NCI-H526 treated with DMSO at 0.1 percent for 48 hours (cell line): ENCODE results near the gene MSI2.

ENCODE experiments used
- DNase-seq: peaks from one replicate; lab custom pipeline; 2025; lab: John Stamatoyannopoulos, UW

The MSI2 gene

DNA sequence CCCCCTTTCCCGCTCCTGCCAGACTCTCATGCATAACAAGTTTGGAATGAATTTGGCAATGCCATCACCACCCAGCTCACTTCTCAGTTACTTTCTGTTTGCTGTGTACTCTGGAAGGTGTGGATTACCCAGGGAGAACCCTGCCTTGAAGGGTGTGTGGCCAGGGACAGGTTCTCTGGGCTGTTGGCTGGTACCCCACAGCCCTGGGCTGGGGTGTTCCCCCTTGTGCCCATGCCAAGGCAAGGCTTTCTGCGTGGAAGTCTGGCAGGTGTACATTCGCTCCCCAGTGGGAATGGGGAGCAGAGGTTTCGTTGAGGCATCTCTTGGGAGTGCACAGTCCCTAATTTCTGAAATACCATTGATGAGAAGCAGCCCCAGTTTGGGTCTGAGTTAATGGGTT lies 301.1 kb downstream of the MSI2 start:
- no peak for DNase-seq

DNA sequence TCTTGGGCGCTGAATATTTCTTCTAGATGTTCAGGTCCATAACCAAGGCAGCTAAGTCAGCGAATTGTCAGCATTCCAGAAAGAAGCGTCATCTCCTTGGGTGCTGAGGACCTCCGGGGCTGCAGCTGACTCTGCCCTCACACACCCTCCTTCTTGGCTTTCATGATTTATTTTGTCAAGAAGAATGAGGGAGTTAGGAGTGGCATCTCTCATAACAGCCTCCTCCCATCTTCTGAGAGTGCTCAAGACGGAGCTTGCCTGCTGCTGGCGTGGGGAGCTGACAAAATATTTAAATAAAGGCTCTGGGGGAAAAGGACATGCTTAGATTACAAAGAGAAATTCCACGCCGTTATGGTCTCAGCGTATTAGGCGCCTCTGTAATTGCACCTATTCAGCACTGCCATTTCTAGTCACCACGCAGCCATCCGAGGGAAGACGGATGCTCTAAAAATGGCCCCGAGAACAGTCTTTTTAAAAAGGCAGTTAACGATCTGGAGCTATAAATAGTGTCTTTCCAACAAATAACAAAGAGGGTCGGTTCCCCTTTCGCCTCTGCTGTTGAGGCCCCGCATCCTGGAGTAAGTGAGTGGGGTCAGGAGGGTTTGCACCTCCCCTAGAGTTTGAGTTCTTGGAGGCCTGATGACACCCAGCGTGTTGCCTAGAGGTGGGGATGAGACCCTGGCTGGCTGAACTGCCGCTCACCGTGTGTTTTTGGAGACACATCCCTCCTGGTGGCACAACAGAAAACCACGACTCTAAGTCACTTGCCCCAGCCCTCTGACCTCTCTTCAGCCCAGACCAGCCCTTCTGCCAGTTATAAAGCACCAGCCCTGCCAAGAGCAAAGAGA lies 301.7 kb downstream of the MSI2 start:
- no peak for DNase-seq

GRCh38 chr17:57559226-57559625 lies 302.9 kb downstream of the MSI2 start:
- no peak for DNase-seq

GRCh38 chr17:57559634-57560318 lies 303.5 kb downstream of the MSI2 start:
- DNase-seq: no peak

- DNase-seq: no peak
Measured at GRCh38 chr17:57560319-57560705, 304.0 kb downstream of the MSI2 start.

DNA sequence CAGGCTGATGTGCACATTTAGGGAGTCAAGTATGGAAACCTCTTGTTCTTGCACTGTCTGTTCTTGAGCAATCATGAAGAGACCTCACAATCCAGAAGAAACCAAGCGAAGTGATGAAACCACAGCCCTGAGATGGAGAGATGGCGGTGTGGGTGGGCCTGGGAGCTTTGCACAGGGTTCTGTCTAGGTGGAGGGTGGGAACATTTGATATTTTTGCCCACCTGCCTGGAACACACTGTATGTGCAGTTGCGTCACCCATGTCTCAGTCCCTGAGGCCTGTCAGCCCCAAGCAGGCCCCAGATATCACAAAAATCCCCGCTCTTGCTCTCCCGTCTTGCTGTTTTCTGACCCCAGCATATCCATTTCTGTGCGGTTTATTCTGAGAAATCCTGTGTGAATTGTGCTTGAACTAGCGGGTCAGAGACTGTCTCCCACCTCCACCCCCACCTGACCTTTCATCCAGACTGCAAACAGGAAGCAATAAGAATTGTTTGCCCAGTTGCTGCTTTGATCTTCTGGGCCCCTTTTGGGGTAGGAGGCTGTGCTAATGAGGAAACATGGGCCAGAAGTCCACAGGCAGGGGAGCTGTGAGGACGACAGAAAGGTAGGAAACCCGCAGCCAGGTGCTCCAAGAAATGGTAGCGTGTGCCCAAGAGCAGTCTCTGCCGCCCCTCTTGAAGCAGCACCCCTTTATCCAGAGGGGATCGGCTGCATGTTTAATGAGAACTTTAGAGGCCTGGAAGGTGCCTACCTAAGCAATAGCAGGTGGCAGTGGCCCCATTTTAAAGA lies 304.9 kb downstream of the MSI2 start:
- no peak for DNase-seq

- DNase-seq: no peak
Measured at GRCh38 chr17:57562184-57562698, 305.9 kb downstream of the MSI2 start.

DNA sequence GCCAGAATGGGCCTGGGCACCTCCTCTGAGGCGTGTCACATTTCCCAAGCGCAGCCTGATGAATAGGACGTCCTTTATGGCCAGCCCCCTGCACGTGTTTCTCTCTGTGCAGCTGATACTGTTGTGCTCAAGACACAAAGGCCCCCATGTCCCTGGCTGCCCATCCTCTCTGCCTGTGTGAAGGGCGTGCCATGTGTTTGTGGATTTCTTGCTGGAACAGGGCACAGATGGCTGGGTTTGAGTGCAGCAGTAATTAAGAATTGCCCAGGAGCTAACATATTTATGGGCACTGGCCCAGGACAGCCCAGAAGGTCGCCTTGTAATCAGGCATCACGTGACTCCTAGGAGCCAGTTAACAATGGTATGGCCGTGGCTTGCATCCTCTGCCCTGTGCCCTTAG lies 307.6 kb downstream of the MSI2 start:
- no peak for DNase-seq

GRCh38 chr17:57565176-57565575 lies 308.9 kb downstream of the MSI2 start:
- no peak for DNase-seq

GRCh38 chr17:57566721-57567120 lies 310.4 kb downstream of the MSI2 start:
- no peak for DNase-seq

- no peak for DNase-seq
Measured at GRCh38 chr17:57567251-57567650, 310.9 kb downstream of the MSI2 start.

DNA sequence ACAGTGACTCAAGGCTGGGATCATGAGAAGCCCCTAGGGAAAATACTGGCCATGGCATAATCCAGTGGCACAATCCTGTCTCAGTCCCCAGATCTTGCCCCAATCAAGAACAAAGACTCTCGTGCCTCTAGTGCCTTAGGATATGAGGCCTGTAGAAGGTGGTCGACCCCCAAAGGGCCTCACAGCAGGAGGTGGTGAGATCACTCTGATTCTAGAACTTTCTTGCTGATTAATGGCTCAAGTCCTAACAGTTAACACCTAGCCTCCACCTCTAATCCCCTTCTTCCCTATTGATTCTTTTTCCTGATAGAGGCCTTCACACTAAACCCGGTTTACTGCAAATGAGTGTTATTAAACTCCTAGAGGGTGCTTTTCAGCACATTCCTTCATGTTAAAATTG lies 312.0 kb downstream of the MSI2 start:
- no peak for DNase-seq

- no peak for DNase-seq
Measured at GRCh38 chr17:57569021-57569420, 312.7 kb downstream of the MSI2 start.

GRCh38 chr17:57569853-57570252 lies 313.5 kb downstream of the MSI2 start:
- DNase-seq: no peak

DNA sequence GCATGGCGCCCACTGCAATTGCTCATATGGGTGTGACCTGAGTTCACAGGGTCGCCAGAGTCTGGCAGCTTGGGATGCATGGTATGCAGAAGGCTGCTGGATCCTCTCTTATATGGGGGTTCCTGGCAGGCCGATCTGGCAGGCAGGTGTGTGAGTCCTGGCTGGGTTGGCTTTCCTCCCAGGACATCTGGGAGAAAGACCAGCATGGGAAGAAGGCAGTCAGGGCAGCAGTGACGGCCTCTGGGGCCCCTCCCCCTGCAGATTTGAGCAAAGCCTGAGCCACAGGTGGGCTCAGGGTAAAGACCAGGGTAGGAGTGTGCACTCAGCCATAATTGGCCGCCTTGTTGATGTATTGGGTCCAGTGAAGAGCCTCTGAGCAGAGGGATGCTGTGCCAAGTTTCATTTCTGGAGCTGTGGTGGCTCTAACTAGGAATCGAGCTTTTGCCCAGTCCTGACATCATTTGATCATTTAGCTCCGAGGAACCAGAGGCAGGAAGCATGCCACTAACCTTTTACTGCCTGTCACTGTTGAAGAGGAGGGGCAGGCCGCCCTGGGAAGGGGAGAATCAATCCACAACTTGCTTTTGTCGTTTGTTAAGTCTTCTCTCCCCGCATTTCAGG lies 314.5 kb downstream of the MSI2 start:
- DNase-seq: no peak

- no peak for DNase-seq
Measured at GRCh38 chr17:57572062-57572461, 315.7 kb downstream of the MSI2 start.

GRCh38 chr17:57572600-57572999 lies 316.3 kb downstream of the MSI2 start:
- DNase-seq: no peak

GRCh38 chr17:57574040-57574513 lies 317.8 kb downstream of the MSI2 start:
- no peak for DNase-seq

GRCh38 chr17:57576744-57577143 lies 320.4 kb downstream of the MSI2 start:
- no peak for DNase-seq

- no peak for DNase-seq
Measured at GRCh38 chr17:57577751-57578607, 321.7 kb downstream of the MSI2 start.
